Activated CD4-positive, alpha-beta T cell treated with anti-CD3 and anti-CD28 coated beads, Interleukin-2, amount 50 U/mL, for 4 hours (primary cell): ENCODE results near the gene UBTD1.
"Not testable (repeated sequence)": the region's sequence is repeated elsewhere in the genome, so short reads cannot be mapped to it uniquely, and the experiment has no call there.

ENCODE experiments used
- DNase-seq, 2 experiments: peaks; one replicate each; pipeline ENCODE4 v3.0.0-alpha.2; 2020

Gene UBTD1

GRCh38 chr10:97540669-97541500 lies 42.2 kb downstream of the UBTD1 start:
- DNase-seq, result no peak

GRCh38 chr10:97542169-97543024 lies 43.7 kb downstream of the UBTD1 start:
- peak; percentile 34 to 42 for DNase-seq

- DNase-seq, result peak; percentile 33 to 49
Measured at GRCh38 chr10:97543025-97543546, 44.4 kb downstream of the UBTD1 start.

- no peak for DNase-seq
Measured at GRCh38 chr10:97546456-97547270, 47.9 kb downstream of the UBTD1 start.

GRCh38 chr10:97547271-97547600 lies 48.5 kb downstream of the UBTD1 start:
- no peak for DNase-seq

- DNase-seq, result no peak
Measured at GRCh38 chr10:97547962-97548361, 49.2 kb downstream of the UBTD1 start.

- DNase-seq, result no peak
Measured at GRCh38 chr10:97548828-97549455, 50.2 kb downstream of the UBTD1 start.

GRCh38 chr10:97549587-97550322 lies 51.0 kb downstream of the UBTD1 start:
- no peak for DNase-seq

GRCh38 chr10:97550336-97551149 lies 51.8 kb downstream of the UBTD1 start:
- no peak for DNase-seq

- no peak for DNase-seq
Measured at GRCh38 chr10:97551271-97551670, 52.5 kb downstream of the UBTD1 start.

- peak; percentile 60 to 61 for DNase-seq
Measured at GRCh38 chr10:97553575-97554031, 54.9 kb downstream of the UBTD1 start.

- DNase-seq, result not testable (repeated sequence)
Measured at GRCh38 chr10:97554336-97554735, 55.6 kb downstream of the UBTD1 start.

GRCh38 chr10:97555541-97555940 lies 56.8 kb downstream of the UBTD1 start:
- DNase-seq, result not testable (repeated sequence)

- DNase-seq, result not testable (repeated sequence)
Measured at GRCh38 chr10:97560731-97561381, 62.1 kb downstream of the UBTD1 start.

- DNase-seq, result not testable (repeated sequence)
Measured at GRCh38 chr10:97561386-97562077, 62.8 kb downstream of the UBTD1 start.

- DNase-seq, result not testable (repeated sequence)
Measured at GRCh38 chr10:97562329-97562728, 63.6 kb downstream of the UBTD1 start.

GRCh38 chr10:97563337-97563736 lies 64.6 kb downstream of the UBTD1 start:
- no peak for DNase-seq

- DNase-seq, result no peak
Measured at GRCh38 chr10:97564776-97565175, 66.1 kb downstream of the UBTD1 start.

GRCh38 chr10:97566336-97566996 lies 67.7 kb downstream of the UBTD1 start:
- no peak for DNase-seq
